Body of pancreas (tissue), 4 donors: ENCODE measurements around the gene C6orf163.

Source experiments
- POLR2A ChIP-seq, 3 donors: fragments of 450-650 bp; IDR thresholded peaks; one replicate each; pipeline ENCODE4 v1.6.1; 2016; ENCODE audit warnings: antibody characterized with exemption in 3 of 3, mild to moderate bottlenecking in 2 of 3
- TF ChIP-seq, protein P1 (sequence below), 7 experiments: fragments of 450-650 bp in 4 of 7; fragments of 200-600 bp in 3 of 7; sonication (generic) in 3 of 7; IDR thresholded peaks; one replicate each; pipeline ENCODE4 v1.5.1; 2016 to 2019; ENCODE audit warnings: antibody characterized with exemption in 7 of 7

DNA sequence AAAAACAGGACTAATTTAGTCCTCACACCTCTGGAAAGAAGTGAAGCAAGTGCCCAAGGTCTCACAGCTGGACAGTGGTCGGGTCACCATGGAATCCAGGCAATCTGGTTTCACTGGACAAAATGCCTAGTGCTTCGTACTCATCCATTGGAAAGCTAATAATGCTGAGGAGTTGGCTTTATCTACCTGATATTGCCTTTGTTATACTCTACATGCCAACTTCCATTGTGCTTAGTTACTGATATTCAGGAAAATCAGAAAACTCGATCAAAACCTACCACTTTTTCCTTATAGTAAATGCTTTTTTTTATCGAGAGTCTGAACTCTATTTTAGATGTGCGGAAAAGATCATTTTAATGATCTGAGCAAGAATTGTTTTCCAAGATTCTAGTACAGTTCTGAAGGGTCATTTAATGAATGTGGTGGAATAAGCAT lies 64.1 kb downstream of the C6orf163 start:
- TF ChIP-seq, protein P1, sequence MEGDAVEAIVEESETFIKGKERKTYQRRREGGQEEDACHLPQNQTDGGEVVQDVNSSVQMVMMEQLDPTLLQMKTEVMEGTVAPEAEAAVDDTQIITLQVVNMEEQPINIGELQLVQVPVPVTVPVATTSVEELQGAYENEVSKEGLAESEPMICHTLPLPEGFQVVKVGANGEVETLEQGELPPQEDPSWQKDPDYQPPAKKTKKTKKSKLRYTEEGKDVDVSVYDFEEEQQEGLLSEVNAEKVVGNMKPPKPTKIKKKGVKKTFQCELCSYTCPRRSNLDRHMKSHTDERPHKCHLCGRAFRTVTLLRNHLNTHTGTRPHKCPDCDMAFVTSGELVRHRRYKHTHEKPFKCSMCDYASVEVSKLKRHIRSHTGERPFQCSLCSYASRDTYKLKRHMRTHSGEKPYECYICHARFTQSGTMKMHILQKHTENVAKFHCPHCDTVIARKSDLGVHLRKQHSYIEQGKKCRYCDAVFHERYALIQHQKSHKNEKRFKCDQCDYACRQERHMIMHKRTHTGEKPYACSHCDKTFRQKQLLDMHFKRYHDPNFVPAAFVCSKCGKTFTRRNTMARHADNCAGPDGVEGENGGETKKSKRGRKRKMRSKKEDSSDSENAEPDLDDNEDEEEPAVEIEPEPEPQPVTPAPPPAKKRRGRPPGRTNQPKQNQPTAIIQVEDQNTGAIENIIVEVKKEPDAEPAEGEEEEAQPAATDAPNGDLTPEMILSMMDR (IDR thresholded peaks at IDR 0.05) = no peak
- TF ChIP-seq POLR2A (IDR thresholded peaks at IDR 0.05) = no peak
